Right cardiac atrium (tissue), 5 donors: ENCODE measurements around the gene SAFB2. TPM values are rescaled to one million over a fixed set of nuclear protein-coding genes. Genes with fewer than 3 reads are reported as not detected.

Experiments
- ATAC-seq, 2 donors: fragments of 200-7000 bp; cut with Tn5 transposase; one replicate each; pipeline versions ENCODE4 v1.8.0 to v1.9.1; 2020; ENCODE audit warnings: moderate library complexity in 2 of 2, mild to moderate bottlenecking in 1 of 2
- DNase-seq, 3 donors: peaks; one replicate each; pipeline ENCODE4 v3.0.0-alpha.2; 2020
- H3K27ac ChIP-seq: one replicate; pipeline ENCODE4 v1.5.1; 2013; ENCODE audit warnings: mild to moderate bottlenecking, low read length, control low read depth, moderate library complexity
- H3K27me3 ChIP-seq: one replicate; pipeline ENCODE4 v1.6.1; 2013; ENCODE audit not compliant: control insufficient read depth, insufficient read depth
- H3K4me1 ChIP-seq: one replicate; pipeline ENCODE4 v1.6.1; 2013; ENCODE audit warnings: low read length; ENCODE audit not compliant: control insufficient read depth, insufficient read depth
- H3K4me3 ChIP-seq: one replicate; pipeline ENCODE4 v1.5.1; 2013; ENCODE audit warnings: low read length, control low read depth
- H3K9me3 ChIP-seq: one replicate; pipeline ENCODE4 v1.6.1; 2013; ENCODE audit warnings: low read length; ENCODE audit not compliant: control insufficient read depth
- WGBS: extraction: QIAGEN DNeasy Blood & Tissue Kit; methylation state at CpG from one replicate; pipeline ENCODE4 v1.1.7; 2013; 5-methylcytosine and 5-hydroxymethylcytosine counted together
- intact Hi-C, 4 donors: fragments of 100-400 bp; cut with DNase I; formaldehyde crosslinking; loops; one replicate each; pipeline versions ENCODE4 v1.11.0 to v1.14.0; 2022 to 2023
- polyA plus RNA-seq: library from polyadenylated mRNA; stranded (reverse); fragments of 200-250 nt; gene quantifications from one replicate; pipeline ENCODE4 v1.2.3, GENCODE V29; 2013
- total RNA-seq, 4 donors: library from RNA; stranded (reverse); fragmentation: NEBNext Ultra II Directional; extraction: Animal tissue kit (Norgen Biotek cat#: 25700); gene quantifications; one replicate each; pipeline ENCODE4 v1.2.1, GENCODE V29; 2021
- donor health status: healthy with polysubstance abuse.
- donor health status: DM: no; HTN: yes; CAD: no.
- donor health status: DM: no; HTN: no; CAD: no.
- donor health status: DM: no; HTN: yes; CAD: no; lungs with severe emphysema.
- donor health status: DM: yes; HTN: yes; CAD: no.

The SAFB2 gene
- total and polyA plus RNA-seq, 5 donors = 43.6 to 68.8 (median 63.1) TPM

GRCh38 chr19:5654931-5655330 is 32.4 kb upstream of the SAFB2 start:
- ATAC-seq (no peak), DNase-seq (no peak)
- Histone ChIP-seq H3K27me3 (no peaks in the 10 kb centered on the region), H3K9me3 (no peaks in the 10 kb centered on the region), H3K27ac (no peak overlapping the region), H3K4me3 (no peak overlapping the region), H3K4me1 (no peaks in the 10 kb centered on the region)
- 68% methylated on average over 5 of the region's 5 CpGs for WGBS
- intact Hi-C loops = no loop called here

- H3K9me3 ChIP-seq = no peaks in the 10 kb centered on the region
- no peak for DNase-seq
- no peaks in the 10 kb centered on the region for H3K4me1 ChIP-seq
- H3K27me3 ChIP-seq = no peaks in the 10 kb centered on the region
- intact Hi-C loops = no loop called here
- no peak overlapping the region for H3K27ac ChIP-seq
- no peak for ATAC-seq
- WGBS = 86% methylated on average over 10 of the region's 10 CpGs
- H3K4me3 ChIP-seq = no peak overlapping the region
These were observed 29.7 kb upstream of the SAFB2 start for GRCh38 chr19:5652261-5652660.

- no peak overlapping the region for H3K4me3 ChIP-seq
- no peak for ATAC-seq
- H3K9me3 ChIP-seq = no peaks in the 10 kb centered on the region
- intact Hi-C loops = no loop called here
- no peaks in the 10 kb centered on the region for H3K27me3 ChIP-seq
- DNase-seq = no peak
- H3K4me1 ChIP-seq = no peaks in the 10 kb centered on the region
- WGBS = 96% methylated on average over 5 of the region's 5 CpGs
- H3K27ac ChIP-seq = no peak overlapping the region
These were observed 28.8 kb upstream of the SAFB2 start for GRCh38 chr19:5651361-5651760.

GRCh38 chr19:5648464-5648863 is 25.9 kb upstream of the SAFB2 start:
- WGBS = 91% methylated on average over 10 of the region's 11 CpGs
- no peak overlapping the region for H3K4me3 ChIP-seq
- H3K27ac ChIP-seq = no peak overlapping the region
- H3K4me1 ChIP-seq = no peaks in the 10 kb centered on the region
- H3K9me3 ChIP-seq = no peaks in the 10 kb centered on the region
- ATAC-seq = no peak
- no peak for DNase-seq
- H3K27me3 ChIP-seq = no peaks in the 10 kb centered on the region
- intact Hi-C loops = no loop called here

- no peaks in the 10 kb centered on the region for H3K27me3 ChIP-seq
- H3K4me3 ChIP-seq = no peak overlapping the region
- WGBS = 91% methylated on average over 4 of the region's 4 CpGs
- H3K9me3 ChIP-seq = no peaks in the 10 kb centered on the region
- H3K4me1 ChIP-seq = no peaks in the 10 kb centered on the region
- no peak overlapping the region for H3K27ac ChIP-seq
- intact Hi-C loops = no loop called here
- DNase-seq = no peak
- no peak for ATAC-seq
These were observed 24.1 kb upstream of the SAFB2 start for GRCh38 chr19:5646703-5647102.

DNA sequence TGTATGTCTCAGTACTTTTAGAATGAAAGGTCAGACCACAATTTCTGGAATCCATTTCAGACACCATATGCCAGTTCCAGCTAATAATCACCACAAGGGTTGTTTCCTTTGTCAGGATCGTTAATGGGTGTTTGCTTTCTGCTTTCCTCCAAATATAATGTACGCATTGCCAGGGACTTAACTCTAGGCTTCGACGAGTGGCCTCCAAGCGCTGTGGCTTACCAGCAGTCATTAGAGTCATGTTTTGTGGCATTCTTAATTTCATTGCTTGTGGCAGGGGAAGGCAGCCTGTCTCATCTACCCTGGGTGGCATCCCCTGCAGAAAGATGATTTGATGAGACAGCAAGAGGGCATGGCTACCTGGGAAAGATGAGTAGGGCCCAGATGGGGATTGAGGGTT is 22.8 kb upstream of the SAFB2 start:
- WGBS = 91% methylated on average over 5 of the region's 5 CpGs
- Histone ChIP-seq H3K27ac (no peak overlapping the region), H3K9me3 (no peaks in the 10 kb centered on the region), H3K27me3 (no peaks in the 10 kb centered on the region), H3K4me1 (no peaks in the 10 kb centered on the region), H3K4me3 (no peak overlapping the region)
- intact Hi-C loops = no loop called here
- ATAC-seq (no peak), DNase-seq (no peak)

DNA sequence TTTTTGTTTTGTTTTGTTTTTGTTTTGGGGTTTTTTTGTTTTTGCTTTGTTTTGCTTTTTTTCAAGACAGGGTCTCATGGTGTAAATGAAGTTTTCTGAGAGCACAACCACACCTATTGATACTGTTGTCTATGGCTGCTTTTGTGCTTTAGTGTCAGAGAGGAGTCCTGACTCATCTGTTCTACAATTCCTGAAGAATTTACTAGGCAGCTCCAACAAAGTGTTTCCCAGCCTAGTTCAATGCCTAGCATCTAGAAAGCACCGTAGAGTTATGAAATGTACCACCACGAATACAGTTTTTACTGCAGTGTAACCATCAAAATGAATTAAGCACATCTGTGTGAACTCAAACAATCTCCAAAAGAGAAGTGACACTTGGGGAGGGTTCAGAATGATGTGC is 21.5 kb upstream of the SAFB2 start:
- DNase-seq = no peak
- intact Hi-C loops = no loop called here
- WGBS = 86% methylated on average over 2 of the region's 2 CpGs

DNA sequence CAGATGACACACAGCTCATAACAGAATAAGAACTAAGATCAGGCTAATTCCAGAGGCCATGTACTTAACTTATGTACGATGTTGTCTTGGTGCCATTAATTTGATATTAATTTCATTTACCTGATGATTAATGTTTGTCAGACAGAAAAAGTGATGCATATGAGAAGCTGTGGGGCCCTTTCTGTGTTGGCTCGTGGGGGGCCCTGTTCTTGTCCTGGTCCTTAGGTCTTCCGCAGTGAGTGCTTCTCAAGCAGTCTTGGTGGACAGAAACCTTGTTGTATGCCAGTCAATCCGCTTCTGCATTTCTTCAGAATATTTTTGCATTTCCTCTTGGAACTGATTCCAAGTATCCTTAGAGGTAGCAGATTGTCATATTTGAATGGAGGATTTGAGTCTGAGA is 20.5 kb upstream of the SAFB2 start:
- Histone ChIP-seq H3K27me3 (no peaks in the 10 kb centered on the region), H3K4me1 (no peaks in the 10 kb centered on the region), H3K4me3 (no peak overlapping the region), H3K9me3 (no peaks in the 10 kb centered on the region), H3K27ac (no peak overlapping the region)
- ATAC-seq = no peak
- 84% methylated on average over 4 of the region's 4 CpGs for WGBS
- intact Hi-C loops = no loop called here
- DNase-seq = no peak

More for the DNA sequence above, 21.5 kb upstream of the SAFB2 start:
- H3K27me3 ChIP-seq = no peaks in the 10 kb centered on the region
- ATAC-seq = no peak
- no peak overlapping the region for H3K27ac ChIP-seq
- H3K4me3 ChIP-seq = no peak overlapping the region
- H3K9me3 ChIP-seq = no peaks in the 10 kb centered on the region
- no peaks in the 10 kb centered on the region for H3K4me1 ChIP-seq

- no peaks in the 10 kb centered on the region for H3K9me3 ChIP-seq
- ATAC-seq = no peak
- no peak overlapping the region for H3K27ac ChIP-seq
- no peak for DNase-seq
- intact Hi-C loops = no loop called here
- 92% methylated on average over 2 of the region's 2 CpGs for WGBS
- H3K4me3 ChIP-seq = no peak overlapping the region
- no peaks in the 10 kb centered on the region for H3K27me3 ChIP-seq
- H3K4me1 ChIP-seq = no peaks in the 10 kb centered on the region
These were observed 19.6 kb upstream of the SAFB2 start for GRCh38 chr19:5642204-5642603.

DNA sequence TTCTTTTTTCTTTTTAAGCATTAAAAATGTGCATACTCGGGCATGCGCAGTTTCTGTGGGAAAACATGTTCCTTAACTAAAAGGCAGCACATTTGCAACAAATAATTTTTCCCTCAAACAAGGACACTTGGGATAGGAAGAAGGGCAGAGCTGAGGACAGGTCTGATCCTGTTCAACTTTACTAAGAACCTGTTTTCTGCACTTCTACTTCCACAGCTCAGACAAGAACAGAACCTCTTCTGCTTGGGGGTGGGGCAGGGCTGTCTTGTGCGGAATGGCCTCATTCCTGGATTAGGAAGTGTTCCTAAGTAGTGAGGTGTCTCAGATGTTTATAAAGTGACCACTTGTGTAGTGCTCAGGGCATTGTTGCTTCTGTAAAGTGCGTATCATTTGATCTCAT is 18.6 kb upstream of the SAFB2 start:
- intact Hi-C loops = no loop called here
- Histone ChIP-seq H3K27ac (no peak overlapping the region), H3K27me3 (no peaks in the 10 kb centered on the region), H3K4me1 (no peaks in the 10 kb centered on the region), H3K4me3 (no peak overlapping the region), H3K9me3 (no peaks in the 10 kb centered on the region)
- WGBS = 89% methylated on average over 4 of the region's 4 CpGs
- ATAC-seq (no peak), DNase-seq (no peak)

DNA sequence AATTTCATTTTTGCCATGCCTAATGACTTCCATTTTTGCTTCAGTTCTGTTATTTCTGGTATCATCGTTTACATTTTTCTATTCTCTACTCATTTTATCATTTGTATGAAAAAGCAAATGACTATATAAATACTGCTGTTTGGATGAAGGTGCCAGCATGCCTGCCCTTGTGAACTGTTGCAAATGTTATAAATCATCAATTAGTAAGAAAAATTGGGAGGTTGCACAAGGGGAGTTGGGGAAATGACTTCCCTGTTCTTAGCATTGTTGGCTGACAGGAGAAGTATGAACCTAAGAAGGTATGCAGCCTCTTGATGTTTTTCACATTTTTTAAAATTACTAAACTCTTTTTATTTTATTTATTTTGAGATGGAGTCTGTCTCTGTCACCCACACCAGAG is 15.4 kb upstream of the SAFB2 start:
- Histone ChIP-seq H3K4me3 (no peak overlapping the region), H3K9me3 (no peaks in the 10 kb centered on the region), H3K27ac (no peak overlapping the region), H3K4me1 (no peaks in the 10 kb centered on the region), H3K27me3 (no peaks in the 10 kb centered on the region)
- WGBS = 53% methylated on average over 1 of the region's 1 CpG
- DNase-seq (no peak), ATAC-seq (no peak)
- intact Hi-C loops = no loop called here

- 75% methylated on average over 6 of the region's 6 CpGs for WGBS
- Histone ChIP-seq H3K4me1 (peaks cover 5% of the 10 kb centered on the region), H3K4me3 (no peak overlapping the region), H3K9me3 (no peaks in the 10 kb centered on the region), H3K27me3 (no peaks in the 10 kb centered on the region), H3K27ac (no peak overlapping the region)
- intact Hi-C loops = no loop called here
- ATAC-seq (no peak), DNase-seq (no peak)
These were observed 12.9 kb upstream of the SAFB2 start for GRCh38 chr19:5635427-5635826.
